GM23248 (cell line): ENCODE data around the gene HM13. TPM values are rescaled to one million over a fixed set of nuclear protein-coding genes. Genes with fewer than 3 reads are reported as not detected.

Source experiments
- DNase-seq: peaks from one replicate; pipeline ENCODE4 v3.0.0-alpha.2; 2015
- H2AFZ ChIP-seq: fragments of 200-600 bp; sonication (generic); 2 replicates; pipeline ENCODE4 v1.6.1; 2016; ENCODE audit warnings: antibody characterized with exemption
- H3F3A ChIP-seq: fragments of 200-600 bp; sonication (generic); 2 replicates; pipeline ENCODE4 v1.6.1; 2016; ENCODE audit warnings: mild to moderate bottlenecking, antibody characterized with exemption, mixed run types; ENCODE audit not compliant: insufficient read depth
- H3K27ac ChIP-seq: fragments of 200-600 bp; sonication (generic); 2 replicates; pipeline ENCODE4 v1.5.1; 2016; ENCODE audit warnings: mild to moderate bottlenecking
- H3K27me3 ChIP-seq: fragments of 200-600 bp; sonication (generic); replicated peaks from 2 replicates; pipeline ENCODE4 v1.6.1; 2016; ENCODE audit warnings: mild to moderate bottlenecking; ENCODE audit not compliant: insufficient read depth
- H3K36me3 ChIP-seq: fragments of 200-600 bp; sonication (generic); 2 replicates; pipeline ENCODE4 v1.6.1; 2016; ENCODE audit warnings: low read depth, mild to moderate bottlenecking
- H3K4me1 ChIP-seq: fragments of 200-600 bp; sonication (generic); 2 replicates; pipeline ENCODE4 v1.6.1; 2016; ENCODE audit warnings: mild to moderate bottlenecking; ENCODE audit not compliant: insufficient read depth
- H3K4me2 ChIP-seq: fragments of 200-600 bp; sonication (generic); one replicate; pipeline ENCODE4 v1.6.1; 2016; ENCODE audit warnings: mild to moderate bottlenecking; ENCODE audit not compliant: unreplicated experiment
- H3K4me3 ChIP-seq: fragments of 200-600 bp; sonication (generic); 2 replicates; pipeline ENCODE4 v1.5.1; 2016; ENCODE audit warnings: mild to moderate bottlenecking
- H3K79me2 ChIP-seq: fragments of 200-600 bp; sonication (generic); 2 replicates; pipeline ENCODE4 v1.6.1; 2016; ENCODE audit warnings: mild to moderate bottlenecking; ENCODE audit not compliant: insufficient read depth
- H3K9ac ChIP-seq: fragments of 200-600 bp; sonication (generic); 2 replicates; pipeline ENCODE4 v1.6.1; 2016; ENCODE audit warnings: mild to moderate bottlenecking
- H3K9me2 ChIP-seq: fragments of 200-600 bp; sonication (generic); 2 replicates; pipeline ENCODE4 v1.6.1; 2016; ENCODE audit warnings: mixed run types, mild to moderate bottlenecking, moderate library complexity; ENCODE audit not compliant: insufficient read depth
- H3K9me3 ChIP-seq: fragments of 200-600 bp; sonication (generic); one replicate; pipeline ENCODE4 v1.6.1; 2017; ENCODE audit warnings: low read depth
- H4K20me1 ChIP-seq: fragments of 200-600 bp; sonication (generic); 2 replicates; pipeline ENCODE4 v1.6.0; 2016; ENCODE audit not compliant: insufficient read depth
- EZH2 ChIP-seq: fragments of 200-600 bp; sonication (generic); IDR thresholded peaks from 2 replicates; pipeline ENCODE4 v1.6.1; 2018; ENCODE audit warnings: antibody characterized with exemption, mild to moderate bottlenecking; ENCODE audit not compliant: insufficient read depth, poor library complexity, severe bottlenecking
- EZH2phosphoT487 ChIP-seq: fragments of 200-600 bp; sonication (generic); IDR thresholded peaks from 2 replicates; pipeline ENCODE4 v1.6.1; 2018; ENCODE audit warnings: antibody characterized with exemption, moderate library complexity, mild to moderate bottlenecking, low read depth; ENCODE audit not compliant: insufficient read depth
- WGBS, 2 experiments: methylation state at CpG; one replicate each; pipeline ENCODE4 v1.1.6; 2015 to 2017; ENCODE audit warnings: low lambda C conversion rate in 2 of 2, low coverage in 1 of 2; ENCODE audit errors: missing lambda C conversion rate in 2 of 2; 5-methylcytosine and 5-hydroxymethylcytosine counted together
- in situ Hi-C: fragments of 300-500 bp; cut with MboI; formaldehyde crosslinking; loops from 2 replicates; pipeline ENCODE4 v1.15.0; 2020
- polyA plus RNA-seq: library from polyadenylated mRNA; unstranded; fragments of >200 nt; fragmentation: Nextera tagmentation; extraction: Ambion mirVana; gene quantifications from 2 replicates; pipeline ENCODE4 v1.2.1, GENCODE V29; 2016
- total RNA-seq: library from RNA; depleted of rRNA; stranded (reverse); fragments of >200 nt; shearing (Covaris generic); gene quantifications from 2 replicates; pipeline ENCODE4 v1.2.3, GENCODE V29; 2014

The HM13 gene
- total and polyA plus RNA-seq, 2 experiments from 2014 or later: 117 to 424 TPM

GRCh38 chr20:31569163-31570020 is 55.1 kb downstream of the HM13 start:
- no peaks in the 10 kb centered on the region for H3K27me3 ChIP-seq
- peaks cover 70% of the 10 kb centered on the region for H3F3A ChIP-seq
- 20 to 31% methylated on average over 9 to 10 of the region's 10 CpGs for WGBS, 2 experiments
- peak; percentile 80 for DNase-seq
- H3K4me2 ChIP-seq: no peak overlapping the region
- H3K9ac ChIP-seq: peak overlapping the region; percentile 93
- no peaks in the 10 kb centered on the region for H4K20me1 ChIP-seq
- no peaks in the 10 kb centered on the region for H3K9me3 ChIP-seq
- no peak for TF ChIP-seq EZH2phosphoT487
- TF ChIP-seq EZH2: no peak
- H3K27ac ChIP-seq: peak overlapping the region; percentile 99
- H3K9me2 ChIP-seq: no peaks in the 10 kb centered on the region
- H3K4me1 ChIP-seq: peaks cover 56% of the 10 kb centered on the region
- in situ Hi-C loops: loop anchor here (5.0 kb wide), 1 partner anchor 43 kb away; no protein-coding TSS in a partner anchor
- H2AFZ ChIP-seq: no peak overlapping the region
- H3K36me3 ChIP-seq: peaks cover under 1% of the 10 kb centered on the region; the same call in 1 of the 2 replicates
- 0 out of 2 replicates have a peak, but pooled peaks cover 1% of the 10 kb centered on the region for H3K79me2 ChIP-seq
- H3K4me3 ChIP-seq: no peak overlapping the region

- no peak overlapping the region for H2AFZ ChIP-seq
- no peak overlapping the region for H3K4me3 ChIP-seq
- H3K27me3 ChIP-seq: no peaks in the 10 kb centered on the region
- peak; percentile 62 for DNase-seq
- no peaks in the 10 kb centered on the region for H3K79me2 ChIP-seq
- H3K4me2 ChIP-seq: peak overlapping the region; percentile 13
- no peaks in the 10 kb centered on the region for H3K9me2 ChIP-seq
- H3K9me3 ChIP-seq: no peaks in the 10 kb centered on the region
- H3K9ac ChIP-seq: peak overlapping the region; percentile 93
- WGBS, 2 experiments: 48 to 51% methylated on average over 7 to 8 of the region's 8 CpGs
- in situ Hi-C loops: no loop called here
- H4K20me1 ChIP-seq: no peaks in the 10 kb centered on the region
- H3K27ac ChIP-seq: peak overlapping the region; percentile 99
- no peaks in the 10 kb centered on the region for H3K36me3 ChIP-seq
- TF ChIP-seq EZH2 (no peak), EZH2phosphoT487 (no peak)
- peaks cover 56% of the 10 kb centered on the region for H3K4me1 ChIP-seq
- peaks cover 70% of the 10 kb centered on the region for H3F3A ChIP-seq
Measured at GRCh38 chr20:31570021-31570463, 55.8 kb downstream of the HM13 start.

- Histone ChIP-seq H3K4me3 (no peak overlapping the region), H3K9me3 (no peaks in the 10 kb centered on the region), H3F3A (peaks cover 61% of the 10 kb centered on the region), H3K9me2 (no peaks in the 10 kb centered on the region), H2AFZ (no peak overlapping the region), H3K36me3 (no peaks in the 10 kb centered on the region), H3K79me2 (no peaks in the 10 kb centered on the region), H3K4me1 (peaks cover 56% of the 10 kb centered on the region), H3K4me2 (peak overlapping the region; percentile 13), H3K27ac (peak overlapping the region; percentile 99), H3K9ac (peak overlapping the region; percentile 93), H3K27me3 (no peaks in the 10 kb centered on the region), H4K20me1 (no peaks in the 10 kb centered on the region)
- WGBS, 2 experiments: 21 to 22% methylated on average over 25 of the region's 25 CpGs
- peak; percentile 96 for DNase-seq
- TF ChIP-seq EZH2 (no peak), EZH2phosphoT487 (0 out of 2 replicates have a peak, but pooled peaks have one; percentile 46)
- in situ Hi-C loops: no loop called here
Measured at GRCh38 chr20:31570735-31571617, 56.7 kb downstream of the HM13 start.

GRCh38 chr20:31572042-31572700 is 57.9 kb downstream of the HM13 start:
- peaks cover 54% of the 10 kb centered on the region for H3F3A ChIP-seq
- H3K27me3 ChIP-seq: no peaks in the 10 kb centered on the region
- H2AFZ ChIP-seq: no peak overlapping the region
- H3K4me3 ChIP-seq: no peak overlapping the region
- H4K20me1 ChIP-seq: no peaks in the 10 kb centered on the region
- TF ChIP-seq EZH2phosphoT487 (no peak), EZH2 (no peak)
- no peaks in the 10 kb centered on the region for H3K36me3 ChIP-seq
- peak overlapping the region; percentile 93 for H3K9ac ChIP-seq
- H3K27ac ChIP-seq: peak overlapping the region; percentile 99
- no peaks in the 10 kb centered on the region for H3K9me2 ChIP-seq
- in situ Hi-C loops: no loop called here
- WGBS, 2 experiments: 41 to 43% methylated on average over 17 of the region's 17 CpGs
- H3K79me2 ChIP-seq: no peaks in the 10 kb centered on the region
- H3K9me3 ChIP-seq: no peaks in the 10 kb centered on the region
- H3K4me2 ChIP-seq: peak overlapping the region; percentile 6
- peaks cover 56% of the 10 kb centered on the region for H3K4me1 ChIP-seq
- DNase-seq: no peak
